ENCODE data around the gene SULT1A2.
"Not testable (repeated sequence)": the region's sequence is repeated elsewhere in the genome, so short reads cannot be mapped to it uniquely, and the experiment has no call there.

SULT1A2 gene

GRCh38 chr16:28554634-28555423 lies 42.0 kb downstream of the SULT1A2 start:
- TF ChIP-seq CTCF (IDR thresholded peaks at IDR 0.05; ENCODE audit: low read depth, low read length, missing control alignments) = no peak
- in situ Hi-C loops (cut with HindIII; ENCODE audit: low pct_ligation_motif_present, low sequenced_read_pairs) = no loop called here
- H3K4me3 ChIP-seq (ENCODE audit: low read depth, low read length) = peak overlapping the region; percentile 57
- no peaks in the 10 kb centered on the region for H3K27me3 ChIP-seq (replicated peaks)
- no peak for DNase-seq
- no peak overlapping the region for H3K27ac ChIP-seq
- H3K36me3 ChIP-seq (replicated peaks) = no peaks in the 10 kb centered on the region

- no peaks in the 10 kb centered on the region for H3K27me3 ChIP-seq (replicated peaks)
- TF ChIP-seq CTCF (IDR thresholded peaks at IDR 0.05; ENCODE audit: low read depth, low read length, missing control alignments) = no peak
- peak; percentile 90 for DNase-seq
- H3K36me3 ChIP-seq (replicated peaks) = no peaks in the 10 kb centered on the region
- peak within 1 kb of the TSS; percentile 82 for H3K4me3 ChIP-seq (ENCODE audit: low read depth, low read length)
- in situ Hi-C loops (cut with HindIII; ENCODE audit: low pct_ligation_motif_present, low sequenced_read_pairs) = no loop called here
- peak within 1 kb of the TSS; percentile 84 for H3K27ac ChIP-seq
These were observed 42.8 kb downstream of the SULT1A2 start, which contains the start of gene SGF29 for GRCh38 chr16:28553776-28554633. Gene SGF29, plus strand, starts transcription at chr16:28553920. Its CDS starts 27,150 bp downstream, at chr16:28581070.

DNA sequence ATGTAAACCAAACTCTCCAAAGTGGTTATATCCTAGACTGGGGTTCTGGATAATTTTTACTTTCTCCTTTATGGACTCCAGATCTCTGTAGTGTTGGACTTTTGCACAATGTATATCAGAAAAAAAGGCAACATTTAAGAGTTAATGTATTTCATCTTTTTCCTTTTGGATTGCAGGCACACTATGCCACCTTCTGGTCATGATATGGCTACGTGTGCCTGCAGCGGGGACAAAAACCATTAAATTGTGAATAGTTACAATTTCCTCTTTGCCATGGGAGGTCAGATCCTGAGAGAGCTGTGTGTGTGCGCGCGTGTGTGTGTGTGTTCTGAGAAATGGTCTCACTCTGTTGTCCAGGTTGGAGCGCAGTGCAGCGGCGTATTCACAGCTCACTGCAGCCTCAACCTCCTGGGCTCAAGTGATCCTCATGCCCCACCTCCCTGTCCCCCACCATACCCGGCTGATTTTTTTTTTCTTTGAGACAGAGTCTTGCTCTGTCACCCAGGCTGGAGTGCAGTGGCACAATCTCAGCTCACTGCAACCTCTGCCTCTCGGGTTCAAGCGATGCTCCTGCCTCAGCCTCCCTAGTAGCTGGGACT lies 47.5 kb downstream of the SULT1A2 start:
- H3K4me3 ChIP-seq (ENCODE audit: low read depth, low read length) = no peak overlapping the region
- TF ChIP-seq CTCF (IDR thresholded peaks at IDR 0.05; ENCODE audit: low read depth, low read length, missing control alignments) = peak; percentile 67
- no peak overlapping the region for H3K27ac ChIP-seq
- in situ Hi-C loops (cut with HindIII; ENCODE audit: low pct_ligation_motif_present, low sequenced_read_pairs) = no loop called here
- peak; percentile 14 for DNase-seq
- H3K27me3 ChIP-seq (replicated peaks) = no peaks in the 10 kb centered on the region
- no peaks in the 10 kb centered on the region for H3K36me3 ChIP-seq (replicated peaks)

- in situ Hi-C loops (cut with HindIII; ENCODE audit: low pct_ligation_motif_present, low sequenced_read_pairs) = no loop called here
- Histone ChIP-seq H3K4me3 (ENCODE audit: low read depth, low read length) (no peak overlapping the region), H3K27ac (no peak overlapping the region), H3K27me3 (replicated peaks) (no peaks in the 10 kb centered on the region), H3K36me3 (replicated peaks) (no peaks in the 10 kb centered on the region)
- no peak for DNase-seq
- TF ChIP-seq CTCF (IDR thresholded peaks at IDR 0.05; ENCODE audit: low read depth, low read length, missing control alignments) = no peak
These were observed 48.5 kb downstream of the SULT1A2 start for GRCh38 chr16:28548306-28548802.

DNA sequence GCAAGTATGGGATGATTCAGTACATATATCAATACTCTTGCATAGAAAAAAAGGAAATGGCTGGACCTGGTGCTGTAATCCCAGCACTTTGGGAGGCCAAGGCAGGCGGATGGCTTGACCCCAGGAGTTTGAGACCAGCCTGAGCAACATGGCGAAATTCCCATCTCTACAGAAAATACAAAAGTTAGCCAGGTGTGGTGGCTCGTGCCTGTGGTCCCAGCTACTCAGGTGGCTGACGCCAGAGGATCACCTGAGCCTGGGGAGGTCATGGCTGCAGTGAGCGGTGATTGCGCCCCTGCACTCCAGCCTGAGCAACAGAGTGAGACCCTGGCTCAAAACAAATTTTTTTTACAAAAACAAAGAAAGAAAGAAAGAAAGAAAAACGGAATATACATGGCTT lies 50.2 kb downstream of the SULT1A2 start:
- in situ Hi-C loops (cut with HindIII; ENCODE audit: low pct_ligation_motif_present, low sequenced_read_pairs) = no loop called here
- H3K4me3 ChIP-seq (ENCODE audit: low read depth, low read length) = no peak overlapping the region

DNA sequence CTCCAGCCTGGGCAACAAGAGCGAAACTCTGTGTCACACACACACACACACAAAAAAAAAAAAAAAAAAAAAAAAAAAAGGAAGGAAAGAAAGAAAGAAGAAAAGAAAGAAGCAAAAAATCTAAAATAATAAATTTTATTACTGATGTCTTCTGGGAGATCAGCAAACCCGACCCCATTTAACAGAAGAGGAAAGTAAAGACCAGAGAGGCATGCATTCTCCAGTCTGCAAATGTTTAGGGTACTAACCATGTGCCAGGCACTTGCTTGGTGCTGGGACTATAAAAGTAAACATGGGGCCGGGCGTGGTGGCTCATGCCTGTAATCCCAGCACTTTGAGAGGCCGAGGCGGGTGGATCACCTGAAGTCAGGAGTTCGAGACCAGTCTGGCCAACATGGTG lies 50.9 kb downstream of the SULT1A2 start:
- H3K27ac ChIP-seq; H3K4me3 ChIP-seq (ENCODE audit: low read depth, low read length); in situ Hi-C loops (cut with HindIII; ENCODE audit: low pct_ligation_motif_present, low sequenced_read_pairs); DNase-seq; H3K36me3 ChIP-seq (replicated peaks); H3K27me3 ChIP-seq (replicated peaks): not testable (repeated sequence)

More for the DNA sequence above, 50.2 kb downstream of the SULT1A2 start:
- Histone ChIP-seq H3K27ac (no peak overlapping the region), H3K36me3 (replicated peaks) (no peaks in the 10 kb centered on the region), H3K27me3 (replicated peaks) (no peaks in the 10 kb centered on the region)
- DNase-seq = no peak
- no peak for TF ChIP-seq CTCF (IDR thresholded peaks at IDR 0.05; ENCODE audit: low read depth, low read length, missing control alignments)
